ENCODE data around the gene NDFIP2.
"Not testable (repeated sequence)": the region's sequence is repeated elsewhere in the genome, so short reads cannot be mapped to it uniquely, and the experiment has no call there.

DNA sequence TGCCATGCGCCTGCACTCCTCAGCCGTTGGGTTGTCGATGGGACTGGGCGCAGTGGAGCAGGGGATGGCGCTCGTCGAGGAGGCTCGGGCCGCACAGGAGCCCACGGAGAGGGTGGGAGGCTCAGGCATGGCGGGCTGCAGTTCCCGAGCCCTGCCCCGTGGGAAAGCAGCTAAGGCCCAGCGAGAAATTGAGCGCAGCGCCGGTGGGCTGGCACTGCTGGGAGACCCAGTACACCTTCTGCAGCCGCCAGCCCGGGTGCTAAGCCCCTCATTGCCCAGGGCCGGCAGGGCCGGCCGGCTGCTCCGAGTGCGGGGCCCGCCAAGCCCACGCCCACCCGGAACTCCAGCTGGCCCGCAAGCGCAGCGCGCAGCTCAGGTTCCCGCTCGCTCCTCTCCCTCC, 119.2 kb downstream of the NDFIP2 start:
- not testable (repeated sequence) for TF ChIP-seq POLR2AphosphoS5 (IDR thresholded peaks at IDR 0.05; ENCODE audit: low read depth); EZH2 (IDR thresholded peaks at IDR 0.05; ENCODE audit: low read depth, unreplicated experiment); EZH2phosphoT487 (IDR thresholded peaks at IDR 0.05; ENCODE audit: unreplicated experiment)
- TF ChIP-seq, protein P1, sequence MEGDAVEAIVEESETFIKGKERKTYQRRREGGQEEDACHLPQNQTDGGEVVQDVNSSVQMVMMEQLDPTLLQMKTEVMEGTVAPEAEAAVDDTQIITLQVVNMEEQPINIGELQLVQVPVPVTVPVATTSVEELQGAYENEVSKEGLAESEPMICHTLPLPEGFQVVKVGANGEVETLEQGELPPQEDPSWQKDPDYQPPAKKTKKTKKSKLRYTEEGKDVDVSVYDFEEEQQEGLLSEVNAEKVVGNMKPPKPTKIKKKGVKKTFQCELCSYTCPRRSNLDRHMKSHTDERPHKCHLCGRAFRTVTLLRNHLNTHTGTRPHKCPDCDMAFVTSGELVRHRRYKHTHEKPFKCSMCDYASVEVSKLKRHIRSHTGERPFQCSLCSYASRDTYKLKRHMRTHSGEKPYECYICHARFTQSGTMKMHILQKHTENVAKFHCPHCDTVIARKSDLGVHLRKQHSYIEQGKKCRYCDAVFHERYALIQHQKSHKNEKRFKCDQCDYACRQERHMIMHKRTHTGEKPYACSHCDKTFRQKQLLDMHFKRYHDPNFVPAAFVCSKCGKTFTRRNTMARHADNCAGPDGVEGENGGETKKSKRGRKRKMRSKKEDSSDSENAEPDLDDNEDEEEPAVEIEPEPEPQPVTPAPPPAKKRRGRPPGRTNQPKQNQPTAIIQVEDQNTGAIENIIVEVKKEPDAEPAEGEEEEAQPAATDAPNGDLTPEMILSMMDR (conservative IDR thresholded peaks at IDR 0.05; ENCODE audit: low read depth in 2 of 2) = peak in 1 of 2 experiments; percentile 10; a peak in 1 of 4 replicates
- TF ChIP-seq, protein P2, sequence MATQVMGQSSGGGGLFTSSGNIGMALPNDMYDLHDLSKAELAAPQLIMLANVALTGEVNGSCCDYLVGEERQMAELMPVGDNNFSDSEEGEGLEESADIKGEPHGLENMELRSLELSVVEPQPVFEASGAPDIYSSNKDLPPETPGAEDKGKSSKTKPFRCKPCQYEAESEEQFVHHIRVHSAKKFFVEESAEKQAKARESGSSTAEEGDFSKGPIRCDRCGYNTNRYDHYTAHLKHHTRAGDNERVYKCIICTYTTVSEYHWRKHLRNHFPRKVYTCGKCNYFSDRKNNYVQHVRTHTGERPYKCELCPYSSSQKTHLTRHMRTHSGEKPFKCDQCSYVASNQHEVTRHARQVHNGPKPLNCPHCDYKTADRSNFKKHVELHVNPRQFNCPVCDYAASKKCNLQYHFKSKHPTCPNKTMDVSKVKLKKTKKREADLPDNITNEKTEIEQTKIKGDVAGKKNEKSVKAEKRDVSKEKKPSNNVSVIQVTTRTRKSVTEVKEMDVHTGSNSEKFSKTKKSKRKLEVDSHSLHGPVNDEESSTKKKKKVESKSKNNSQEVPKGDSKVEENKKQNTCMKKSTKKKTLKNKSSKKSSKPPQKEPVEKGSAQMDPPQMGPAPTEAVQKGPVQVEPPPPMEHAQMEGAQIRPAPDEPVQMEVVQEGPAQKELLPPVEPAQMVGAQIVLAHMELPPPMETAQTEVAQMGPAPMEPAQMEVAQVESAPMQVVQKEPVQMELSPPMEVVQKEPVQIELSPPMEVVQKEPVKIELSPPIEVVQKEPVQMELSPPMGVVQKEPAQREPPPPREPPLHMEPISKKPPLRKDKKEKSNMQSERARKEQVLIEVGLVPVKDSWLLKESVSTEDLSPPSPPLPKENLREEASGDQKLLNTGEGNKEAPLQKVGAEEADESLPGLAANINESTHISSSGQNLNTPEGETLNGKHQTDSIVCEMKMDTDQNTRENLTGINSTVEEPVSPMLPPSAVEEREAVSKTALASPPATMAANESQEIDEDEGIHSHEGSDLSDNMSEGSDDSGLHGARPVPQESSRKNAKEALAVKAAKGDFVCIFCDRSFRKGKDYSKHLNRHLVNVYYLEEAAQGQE (IDR thresholded peaks at IDR 0.05; ENCODE audit: unreplicated experiment) = not testable (repeated sequence)

All from GM23338 (cell line).